Tibial nerve (tissue), 4 donors: ENCODE data around the gene RNF214. TPM values are rescaled to one million over a fixed set of nuclear protein-coding genes. Genes with fewer than 3 reads are reported as not detected.

Experiments
- DNase-seq, 2 donors: peaks; one replicate each; pipeline ENCODE4 v3.0.0-alpha.2; 2019; ENCODE audit warnings: low spot score in 2 of 2
- H3K27ac ChIP-seq, 4 donors: fragments of 200-600 bp; sonication (generic) in 3 of 4; one replicate each; pipeline ENCODE4 v1.5.1; 2017 to 2019; ENCODE audit warnings: mild to moderate bottlenecking in 1 of 4
- H3K27me3 ChIP-seq, 2 donors: fragments of 200-600 bp; sonication (generic) in 1 of 2; one replicate each; pipeline versions ENCODE4 v1.5.1 to v1.6.0; 2017 to 2019
- H3K36me3 ChIP-seq, 3 donors: fragments of 200-600 bp; sonication (generic); one replicate each; pipeline ENCODE4 v1.5.1; 2018 to 2019
- H3K4me1 ChIP-seq, 4 donors: fragments of 200-600 bp; sonication (generic) in 3 of 4; one replicate each; pipeline ENCODE4 v1.5.1; 2017 to 2019
- H3K4me3 ChIP-seq, 4 donors: fragments of 200-600 bp; sonication (generic) in 3 of 4; one replicate each; pipeline ENCODE4 v1.5.1; 2017 to 2019; ENCODE audit warnings: mild to moderate bottlenecking in 1 of 4, moderate library complexity in 1 of 4
- H3K9me3 ChIP-seq, 4 donors: fragments of 200-600 bp; sonication (generic) in 3 of 4; one replicate each; pipeline ENCODE4 v1.5.1; 2017 to 2019
- EP300 ChIP-seq, 2 donors: sonication (generic); formaldehyde crosslinking; IDR thresholded peaks; one replicate each; pipeline ENCODE4 v1.6.1; 2017; ENCODE audit warnings: antibody characterized with exemption in 2 of 2, mild to moderate bottlenecking in 1 of 2
- POLR2A ChIP-seq, 2 donors: fragments of 450-650 bp; IDR thresholded peaks; one replicate each; pipeline ENCODE4 v1.6.1; 2017; ENCODE audit warnings: antibody characterized with exemption in 2 of 2, mild to moderate bottlenecking in 2 of 2, moderate library complexity in 2 of 2
- WGBS, 2 donors: methylation state at CpG; one replicate each; pipeline ENCODE4 v1.1.5; 2018; 5-methylcytosine and 5-hydroxymethylcytosine counted together
- total RNA-seq, 4 donors: library from RNA; depleted of rRNA; stranded (reverse); fragments of >200 nt; gene quantifications; one replicate each; pipeline ENCODE4 v1.1.0, GENCODE V29; 2016
- TF ChIP-seq, protein P1 (sequence below), 5 experiments: fragments of 200-600 bp in 3 of 5; fragments of 450-650 bp in 2 of 5; sonication (generic) in 3 of 5; IDR thresholded peaks; one replicate each; pipeline ENCODE4 v1.5.1; 2016 to 2019; ENCODE audit warnings: antibody characterized with exemption in 5 of 5, mild to moderate bottlenecking in 3 of 5, moderate library complexity in 2 of 5

RNF214 gene
- total RNA-seq, 4 donors from 2014 or later = 10.8 to 16.6 (median 12.8) TPM

DNA sequence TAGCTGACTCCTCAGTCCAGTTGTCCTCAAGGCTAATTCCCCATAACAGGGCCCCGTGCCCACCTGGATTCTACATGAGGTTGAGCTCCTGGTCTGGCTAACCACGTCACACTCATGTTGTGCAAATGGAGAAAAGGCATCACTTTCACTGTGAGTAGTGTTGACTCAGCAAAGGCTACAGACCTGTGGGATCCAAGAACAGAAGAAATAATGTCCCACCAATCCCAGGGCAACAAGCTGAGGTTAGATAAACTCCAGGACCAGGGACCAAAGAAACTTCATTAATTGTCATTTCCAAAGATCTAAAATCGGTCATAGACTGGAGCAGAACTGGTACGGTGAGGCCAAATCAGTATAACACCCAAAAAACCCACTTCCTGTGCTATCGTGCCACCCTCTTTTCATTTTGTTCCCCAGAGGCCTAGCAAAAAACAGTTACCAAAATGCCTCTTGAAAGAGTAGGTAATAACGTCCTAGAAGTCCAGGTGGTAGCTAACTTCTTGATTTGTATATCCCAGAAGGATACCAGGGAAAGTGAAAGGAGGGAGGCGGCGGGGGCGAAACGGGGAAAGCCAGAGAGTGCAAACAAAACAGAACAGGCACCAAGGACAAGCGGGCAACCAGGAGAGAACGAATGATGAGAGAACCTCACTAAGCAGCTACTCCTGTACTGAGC lies 2.0 kb upstream of the RNF214 start:
- Histone ChIP-seq H3K4me3 (peak overlapping the region in 2 of 4 donors; percentile 83 to 98), H3K9me3 (no peaks in the 10 kb centered on the region), H3K27me3 (no peaks in the 10 kb centered on the region), H3K36me3 (peaks cover 0 to 41% (median 15%) of the 10 kb centered on the region in 3 donors), H3K27ac (peak overlapping the region in 2 of 4 donors; percentile 95 to 97), H3K4me1 (peaks cover 0 to 53% (median 15%) of the 10 kb centered on the region in 4 donors)
- 67 to 73% methylated on average over 12 of the region's 12 CpGs for WGBS, 2 donors
- DNase-seq = no peak
- TF ChIP-seq, protein P1, sequence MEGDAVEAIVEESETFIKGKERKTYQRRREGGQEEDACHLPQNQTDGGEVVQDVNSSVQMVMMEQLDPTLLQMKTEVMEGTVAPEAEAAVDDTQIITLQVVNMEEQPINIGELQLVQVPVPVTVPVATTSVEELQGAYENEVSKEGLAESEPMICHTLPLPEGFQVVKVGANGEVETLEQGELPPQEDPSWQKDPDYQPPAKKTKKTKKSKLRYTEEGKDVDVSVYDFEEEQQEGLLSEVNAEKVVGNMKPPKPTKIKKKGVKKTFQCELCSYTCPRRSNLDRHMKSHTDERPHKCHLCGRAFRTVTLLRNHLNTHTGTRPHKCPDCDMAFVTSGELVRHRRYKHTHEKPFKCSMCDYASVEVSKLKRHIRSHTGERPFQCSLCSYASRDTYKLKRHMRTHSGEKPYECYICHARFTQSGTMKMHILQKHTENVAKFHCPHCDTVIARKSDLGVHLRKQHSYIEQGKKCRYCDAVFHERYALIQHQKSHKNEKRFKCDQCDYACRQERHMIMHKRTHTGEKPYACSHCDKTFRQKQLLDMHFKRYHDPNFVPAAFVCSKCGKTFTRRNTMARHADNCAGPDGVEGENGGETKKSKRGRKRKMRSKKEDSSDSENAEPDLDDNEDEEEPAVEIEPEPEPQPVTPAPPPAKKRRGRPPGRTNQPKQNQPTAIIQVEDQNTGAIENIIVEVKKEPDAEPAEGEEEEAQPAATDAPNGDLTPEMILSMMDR (IDR thresholded peaks at IDR 0.05) = no peak
- TF ChIP-seq EP300 (IDR thresholded peaks at IDR 0.05) = no peak
- no peak for TF ChIP-seq POLR2A (IDR thresholded peaks at IDR 0.05)

DNA sequence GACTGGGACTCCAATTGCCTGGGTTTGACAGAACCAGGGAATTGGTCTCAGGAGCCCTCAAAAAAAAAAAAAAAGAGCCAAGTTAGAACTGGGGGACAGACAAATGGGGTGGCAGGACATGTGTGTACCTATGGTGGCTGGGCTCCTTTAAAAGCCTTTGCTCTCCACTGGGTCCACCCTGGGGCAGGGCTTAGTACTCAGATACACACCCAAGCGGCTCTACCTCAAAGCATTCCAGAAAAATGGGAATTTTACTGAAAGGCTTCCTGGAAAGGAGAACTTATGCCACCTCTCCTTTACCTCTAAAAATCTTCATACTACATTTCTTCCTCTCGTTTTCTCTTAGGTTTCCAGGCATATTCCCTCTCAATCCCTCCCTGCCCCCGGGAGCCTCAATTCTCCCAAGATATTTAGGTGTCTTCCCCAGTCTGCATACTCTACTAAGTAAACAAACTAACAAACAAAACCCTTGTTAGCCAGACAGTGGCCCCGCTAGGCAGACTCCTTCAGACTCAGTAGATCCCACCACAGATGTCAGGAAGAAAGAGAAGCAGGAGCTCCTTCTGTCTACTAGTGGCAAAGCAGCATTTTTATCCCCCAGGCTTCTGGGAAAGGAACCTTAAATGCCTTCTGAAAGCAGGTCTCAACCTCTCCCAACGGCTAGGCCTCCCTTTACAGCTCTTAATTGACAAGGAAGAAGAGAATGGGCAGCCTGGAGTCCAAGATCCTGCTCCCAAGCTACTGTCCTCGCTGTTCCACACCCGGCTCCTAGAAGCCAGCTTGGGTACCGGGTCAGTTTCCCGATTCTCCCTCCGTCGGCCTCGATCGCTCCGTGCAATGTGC lies 1.3 kb upstream of the RNF214 start:
- H3K4me1 ChIP-seq = peaks cover 0 to 48% (median 15%) of the 10 kb centered on the region in 4 donors
- peaks cover 0 to 44% (median 11%) of the 10 kb centered on the region in 3 donors for H3K36me3 ChIP-seq
- TF ChIP-seq, protein P1 (IDR thresholded peaks at IDR 0.05) = no peak
- TF ChIP-seq EP300 (IDR thresholded peaks at IDR 0.05) (no peak), POLR2A (IDR thresholded peaks at IDR 0.05) (no peak)
- DNase-seq = no peak
- H3K27ac ChIP-seq = peak overlapping the region; percentile 92 to 97 (median 96)
- no peaks in the 10 kb centered on the region for H3K27me3 ChIP-seq
- no peaks in the 10 kb centered on the region for H3K9me3 ChIP-seq
- H3K4me3 ChIP-seq = peak overlapping the region; percentile 83 to 98 (median 86)
- 8 to 9% methylated on average over 14 of the region's 14 CpGs for WGBS, 2 donors

DNA sequence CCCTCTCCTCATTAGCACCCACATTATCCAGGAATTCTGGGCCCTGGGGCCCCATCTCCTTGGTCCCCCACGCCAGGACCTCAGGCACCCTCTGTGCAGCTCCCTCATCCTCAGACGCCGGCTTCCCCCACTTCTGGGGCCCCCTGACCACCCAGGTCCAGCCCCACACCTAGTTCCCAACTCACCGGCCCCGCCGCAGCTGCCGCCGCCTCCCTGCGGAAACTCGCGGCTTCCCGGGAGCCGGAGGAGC lies 704 bp upstream of the RNF214 start, which contains the start of gene PCSK7:
TSS of gene PCSK7 (minus strand) at position 232 of the 250 bp plus-strand sequence. CDS start 2,229 bp downstream, outside the sequence.
- peaks cover 0 to 43% (median 15%) of the 10 kb centered on the region in 4 donors for H3K4me1 ChIP-seq
- H3K9me3 ChIP-seq = no peaks in the 10 kb centered on the region
- peak in 1 of 2 donors; percentile 56 for DNase-seq
- no peaks in the 10 kb centered on the region for H3K27me3 ChIP-seq
- H3K27ac ChIP-seq = peak within 1 kb of the TSS; percentile 92 to 97 (median 96)
- H3K36me3 ChIP-seq = peaks cover 0 to 46% (median 11%) of the 10 kb centered on the region in 3 donors
- TF ChIP-seq EP300 (IDR thresholded peaks at IDR 0.05) = no peak
- H3K4me3 ChIP-seq = peak within 1 kb of the TSS; percentile 83 to 98 (median 86)
- 0 to 1% methylated on average over 3 to 13 of the region's 13 CpGs for WGBS, 2 donors

DNA sequence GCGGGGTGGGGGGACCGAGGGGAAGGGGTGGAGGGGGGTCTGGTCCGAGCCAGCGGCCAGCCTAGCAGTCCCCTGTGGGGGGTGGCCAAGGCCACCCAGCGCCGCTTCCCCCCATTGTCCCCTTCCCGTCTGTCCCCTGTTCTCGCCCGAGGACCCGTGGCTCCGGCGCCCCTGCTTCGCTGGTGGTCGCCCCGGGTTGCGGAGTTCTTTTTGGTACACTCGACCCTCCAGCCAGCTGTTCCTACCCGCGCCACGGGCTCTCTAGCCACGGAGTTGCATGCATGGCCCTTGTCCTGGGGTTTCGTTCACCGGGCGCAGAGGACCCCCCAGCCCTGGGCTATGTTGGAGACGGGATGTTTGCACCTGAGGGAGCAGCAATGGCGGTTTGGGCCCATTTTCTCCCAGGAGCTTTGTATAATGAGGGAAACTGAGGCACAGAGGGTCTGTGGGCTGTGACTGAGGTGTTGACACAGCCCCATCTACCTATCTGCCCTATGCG lies 489 bp downstream of the RNF214 start:
- H3K9me3 ChIP-seq = no peaks in the 10 kb centered on the region
- DNase-seq = no peak
- H3K4me1 ChIP-seq = peaks cover 0 to 43% (median 15%) of the 10 kb centered on the region in 4 donors
- 1 to 2% methylated on average over 20 to 25 of the region's 27 CpGs for WGBS, 2 donors
- TF ChIP-seq POLR2A (IDR thresholded peaks at IDR 0.05) (no peak), EP300 (IDR thresholded peaks at IDR 0.05) (no peak)
- TF ChIP-seq, protein P1 (IDR thresholded peaks at IDR 0.05) = no peak
- H3K27ac ChIP-seq = peak overlapping the region; percentile 92 to 97 (median 96)
- H3K27me3 ChIP-seq = no peaks in the 10 kb centered on the region
- H3K36me3 ChIP-seq = peaks cover 0 to 39% (median 10%) of the 10 kb centered on the region in 3 donors
- H3K4me3 ChIP-seq = peak overlapping the region; percentile 83 to 98 (median 86)

DNA sequence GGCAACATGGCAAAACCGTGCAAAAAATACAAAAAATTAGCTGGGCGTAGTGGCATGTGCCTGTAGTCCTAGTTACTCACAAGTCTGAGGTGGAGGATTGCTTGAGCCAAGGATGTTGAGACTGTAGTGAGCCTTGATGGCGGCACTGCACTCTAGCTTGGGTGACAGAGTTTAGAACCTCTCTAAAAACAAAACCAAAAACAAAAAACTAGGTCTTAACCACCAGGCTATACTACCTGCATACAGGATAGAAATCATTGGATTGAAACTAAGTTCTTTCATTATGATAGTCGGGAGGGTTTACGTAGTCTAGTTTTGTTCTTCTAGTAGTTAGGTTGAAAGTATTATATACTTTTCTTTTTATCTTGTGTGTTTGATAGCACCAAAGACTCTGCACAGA lies 5.8 kb downstream of the RNF214 start:
- 93 to 96% methylated on average over 5 of the region's 5 CpGs for WGBS, 2 donors
- Histone ChIP-seq H3K4me1 (peaks cover 0 to 16% (median 0%) of the 10 kb centered on the region in 4 donors), H3K36me3 (peaks cover 0 to 62% (median 0%) of the 10 kb centered on the region in 3 donors)

More for the DNA sequence above, 5.8 kb downstream of the RNF214 start:
- H3K9me3 ChIP-seq = no peaks in the 10 kb centered on the region
- DNase-seq = no peak
- no peak overlapping the region for H3K27ac ChIP-seq
- H3K27me3 ChIP-seq = no peaks in the 10 kb centered on the region
- no peak overlapping the region for H3K4me3 ChIP-seq
- TF ChIP-seq, protein P1 (IDR thresholded peaks at IDR 0.05) = no peak
- TF ChIP-seq POLR2A (IDR thresholded peaks at IDR 0.05) (no peak), EP300 (IDR thresholded peaks at IDR 0.05) (no peak)
